Stimulated activated CD8-positive, alpha-beta memory T cell treated with anti-CD3 and anti-CD28 coated beads, Interleukin-12 subunit alpha, Interleukin-12 subunit beta, amount 100 ng/mL, for 4 hours (primary cell): Measurements from ENCODE around the gene HOXC12.
A peak's percentile ranks its signal among the peaks of the same experiment; 100 is the strongest.

Source experiments
- DNase-seq: peaks from one replicate; pipeline ENCODE4 v3.0.0-alpha.2; 2020; ENCODE audit warnings: low read depth

Gene HOXC12, protein sequence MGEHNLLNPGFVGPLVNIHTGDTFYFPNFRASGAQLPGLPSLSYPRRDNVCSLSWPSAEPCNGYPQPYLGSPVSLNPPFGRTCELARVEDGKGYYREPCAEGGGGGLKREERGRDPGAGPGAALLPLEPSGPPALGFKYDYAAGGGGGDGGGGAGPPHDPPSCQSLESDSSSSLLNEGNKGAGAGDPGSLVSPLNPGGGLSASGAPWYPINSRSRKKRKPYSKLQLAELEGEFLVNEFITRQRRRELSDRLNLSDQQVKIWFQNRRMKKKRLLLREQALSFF

GRCh38 chr12:53954694-53955035 lies at the start of gene HOXC12:
HOXC12 (plus strand) TSS chr12:53954903; CDS start chr12:53954930, 27 bp downstream.
- DNase-seq: no peak

GRCh38 chr12:53907103-53907502 lies 47.6 kb upstream of the HOXC12 start:
- DNase-seq: no peak

- DNase-seq: no peak
These were observed 37.7 kb upstream of the HOXC12 start for GRCh38 chr12:53916788-53917655.

DNA sequence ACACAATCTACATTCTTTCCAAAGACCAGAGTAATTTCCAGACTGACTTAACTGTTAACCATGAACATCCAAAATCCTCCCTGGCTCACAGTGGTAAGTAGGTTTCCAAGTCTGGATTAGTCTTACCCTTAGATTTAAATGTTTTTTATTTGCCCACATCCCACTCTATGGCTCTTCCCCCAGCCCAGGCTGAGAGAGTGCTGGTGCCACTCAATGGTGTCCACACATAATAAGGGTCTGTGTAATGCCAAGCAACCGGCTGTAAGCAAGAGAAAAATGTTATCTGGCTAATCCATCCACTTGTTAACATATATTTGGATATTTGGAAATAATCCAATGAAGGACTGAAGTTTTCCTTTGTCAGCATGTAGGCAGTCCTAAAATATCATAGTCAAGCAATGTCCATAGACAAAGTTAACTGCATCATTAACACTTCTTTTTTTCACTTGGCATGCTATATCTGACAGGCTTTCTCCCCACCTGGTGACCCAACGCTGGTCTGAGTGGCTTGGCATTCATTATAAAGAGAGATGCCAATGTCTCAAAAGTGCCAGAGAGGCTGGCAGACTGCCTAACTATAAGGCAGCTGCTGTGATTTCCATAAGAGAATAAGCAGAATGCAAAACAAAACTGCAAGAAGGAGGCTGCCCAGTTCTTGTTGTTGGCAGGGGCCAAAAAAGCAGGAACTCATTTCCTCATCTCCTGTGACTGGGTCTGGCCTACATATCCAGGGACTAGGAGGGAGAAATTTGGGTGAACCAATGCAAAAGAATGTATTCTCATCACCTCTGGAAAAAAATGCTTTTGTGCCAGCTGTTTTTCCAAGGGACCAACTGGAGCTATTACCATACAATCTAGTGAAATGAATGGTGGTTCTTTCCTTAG lies 29.9 kb upstream of the HOXC12 start:
- DNase-seq: no peak

- no peak for DNase-seq
These were observed 27.3 kb upstream of the HOXC12 start for GRCh38 chr12:53927220-53928029.

- DNase-seq: no peak
These were observed 26.5 kb upstream of the HOXC12 start for GRCh38 chr12:53928054-53928835.

- no peak for DNase-seq
These were observed 25.2 kb upstream of the HOXC12 start for GRCh38 chr12:53929527-53929926.

- no peak for DNase-seq
These were observed 24.0 kb upstream of the HOXC12 start for GRCh38 chr12:53930591-53931255.

DNA sequence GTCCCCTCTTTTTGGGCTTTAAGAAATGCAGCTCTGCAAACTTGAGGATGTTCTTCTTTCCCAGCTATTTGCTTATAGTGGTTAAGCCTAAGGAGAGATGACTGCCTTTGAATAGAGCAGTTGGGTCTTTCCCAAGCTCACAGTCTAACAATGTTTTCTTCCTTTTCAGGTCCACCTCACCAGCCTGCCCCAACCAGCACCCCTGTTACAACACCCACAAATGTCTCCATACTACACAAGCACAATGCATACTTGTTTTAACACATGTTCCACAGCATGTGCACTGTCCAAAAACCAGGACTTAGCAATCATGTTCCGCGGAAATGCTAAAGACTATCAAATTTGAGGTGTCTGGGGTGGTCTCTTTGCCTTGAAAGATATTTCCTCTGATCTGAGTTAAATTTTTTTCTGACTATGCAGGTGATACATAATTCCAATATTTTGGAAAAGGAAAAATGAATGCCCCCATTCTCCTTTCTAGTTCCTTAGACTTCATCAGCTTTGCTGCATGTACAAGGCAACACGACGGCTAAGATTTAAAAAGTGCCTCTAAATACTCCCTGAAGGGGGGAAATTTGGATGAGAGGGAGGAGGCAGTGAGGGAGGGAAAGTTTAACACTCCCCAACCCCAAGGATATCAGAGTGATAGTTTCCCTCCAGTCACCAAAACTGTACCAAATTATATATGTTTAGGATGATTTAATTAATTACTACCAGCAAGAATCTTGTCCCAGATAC lies 22.7 kb upstream of the HOXC12 start:
- no peak for DNase-seq

- DNase-seq: no peak
These were observed 21.8 kb upstream of the HOXC12 start for GRCh38 chr12:53932915-53933314.

GRCh38 chr12:53935383-53936341 lies 19.0 kb upstream of the HOXC12 start:
- DNase-seq: no peak

GRCh38 chr12:53937099-53937498 lies 17.6 kb upstream of the HOXC12 start:
- no peak for DNase-seq

DNA sequence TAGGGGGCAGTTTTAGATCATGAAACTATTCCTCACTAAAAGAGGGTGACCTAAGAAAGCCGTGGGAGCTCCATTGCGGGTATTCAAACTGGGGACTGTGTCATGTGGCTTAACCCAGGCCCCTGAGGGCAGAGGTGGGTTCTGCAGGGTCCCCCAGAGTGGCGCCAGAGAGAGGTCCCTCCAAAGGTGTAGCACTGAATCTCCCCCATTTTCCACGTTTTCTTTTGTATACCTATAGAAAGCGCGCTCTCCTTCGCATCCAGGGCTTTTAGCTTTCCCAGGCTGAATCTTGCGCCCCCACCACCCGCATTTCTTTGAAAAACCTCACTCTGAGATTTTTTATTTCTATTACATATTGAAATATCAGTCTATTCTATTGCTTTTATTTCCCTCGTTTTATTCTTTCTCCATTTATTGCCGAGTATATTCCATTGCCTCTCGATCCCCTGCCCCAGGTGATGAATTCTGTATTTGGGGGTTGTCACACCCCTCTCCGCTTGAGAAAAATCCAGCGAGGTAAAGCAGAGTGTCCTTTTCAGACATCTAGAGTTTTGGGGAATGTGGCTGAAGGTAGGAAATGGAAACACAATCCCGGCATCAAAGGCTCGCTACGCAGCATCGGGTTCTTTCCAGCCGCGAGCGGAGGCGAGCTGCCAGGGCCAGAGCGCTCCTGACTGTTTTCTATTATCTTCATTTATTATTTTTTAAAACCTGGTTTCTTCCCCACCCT lies 16.9 kb upstream of the HOXC12 start:
- DNase-seq: no peak

DNA sequence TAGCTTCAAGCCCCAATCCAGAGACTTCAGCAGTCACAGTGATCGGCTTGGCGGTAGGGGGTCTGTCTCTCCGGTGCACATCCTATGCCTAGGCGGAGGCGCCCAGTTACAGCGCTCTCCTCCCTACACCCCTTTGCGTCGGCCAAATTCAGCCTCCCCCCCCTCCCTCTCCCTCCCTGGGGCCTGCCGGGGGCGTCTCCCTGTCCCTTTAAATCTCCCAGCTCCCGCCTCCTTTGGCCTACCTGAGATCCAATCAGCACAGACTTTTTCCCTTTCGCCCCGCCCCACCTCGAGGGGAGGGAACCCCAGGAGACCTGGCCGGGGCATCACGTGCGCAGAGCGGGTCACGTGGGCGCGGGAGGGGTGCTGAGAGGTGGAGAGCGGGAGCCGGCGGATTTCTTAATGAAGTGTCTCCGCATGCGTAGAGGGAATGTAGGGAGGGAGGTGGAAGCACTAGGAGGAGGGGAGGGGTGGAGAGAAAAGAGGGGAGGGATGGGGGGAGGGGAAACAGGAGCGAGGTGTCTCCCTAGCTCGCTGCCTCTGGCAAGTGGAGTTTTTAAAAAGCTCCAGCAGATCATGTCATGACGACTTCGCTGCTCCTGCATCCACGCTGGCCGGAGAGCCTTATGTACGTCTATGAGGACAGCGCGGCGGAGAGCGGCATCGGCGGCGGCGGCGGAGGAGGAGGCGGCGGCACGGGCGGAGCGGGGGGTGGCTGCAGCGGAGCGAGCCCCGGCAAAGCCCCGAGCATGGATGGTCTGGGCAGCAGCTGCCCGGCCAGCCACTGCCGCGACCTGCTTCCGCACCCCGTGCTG lies 16.2 kb upstream of the HOXC12 start, which contains the start of gene HOXC13:
HOXC13 (plus strand) TSS at position 506 of the 815 bp plus-strand sequence; CDS start at position 582, 76 bp downstream.
- DNase-seq: peak; percentile 10

DNA sequence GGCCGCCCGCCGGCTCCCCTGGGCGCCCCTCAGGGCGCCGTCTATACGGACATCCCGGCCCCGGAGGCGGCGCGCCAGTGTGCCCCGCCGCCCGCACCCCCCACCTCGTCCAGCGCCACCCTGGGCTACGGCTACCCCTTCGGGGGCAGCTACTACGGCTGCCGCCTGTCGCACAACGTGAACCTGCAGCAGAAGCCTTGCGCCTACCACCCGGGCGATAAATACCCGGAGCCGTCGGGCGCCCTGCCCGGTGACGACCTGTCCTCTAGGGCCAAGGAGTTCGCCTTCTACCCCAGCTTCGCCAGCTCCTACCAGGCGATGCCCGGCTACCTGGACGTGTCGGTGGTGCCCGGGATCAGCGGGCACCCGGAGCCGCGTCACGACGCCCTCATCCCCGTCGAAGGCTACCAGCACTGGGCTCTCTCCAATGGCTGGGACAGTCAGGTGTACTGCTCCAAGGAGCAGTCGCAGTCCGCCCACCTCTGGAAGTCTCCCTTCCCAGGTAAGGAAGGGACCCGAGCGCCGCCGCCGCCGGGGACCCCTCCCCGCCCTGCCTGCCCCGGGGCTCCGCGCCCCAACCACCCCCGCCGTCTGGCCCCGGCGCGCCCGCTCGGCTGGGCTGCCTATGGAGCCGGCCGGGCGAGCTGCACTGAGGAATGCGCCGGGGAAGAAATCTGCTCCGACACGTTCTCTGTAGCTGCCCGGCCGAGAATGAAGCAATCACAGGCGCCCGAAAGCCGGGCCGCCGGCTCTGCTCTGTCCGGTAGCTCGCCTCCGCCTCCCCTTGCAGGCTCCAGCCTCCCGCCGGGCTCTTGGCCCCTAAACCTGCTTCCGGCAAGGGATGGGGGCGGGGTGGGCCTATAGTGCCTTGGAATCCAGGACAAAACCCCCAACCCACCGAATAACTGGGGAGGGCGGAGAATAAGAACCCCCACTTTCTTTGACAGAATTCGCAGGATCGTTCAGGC lies 15.3 kb upstream of the HOXC12 start:
- no peak for DNase-seq
